Activated T-helper 17 cell treated with anti-CD3 and anti-CD28 coated beads, Interleukin-2, amount 50 U/mL, for 72 hours (primary cell): Measurements from ENCODE around the gene ST8SIA1. TPM values are rescaled to one million over a fixed set of nuclear protein-coding genes. Genes with fewer than 3 reads are reported as not detected.

Experiments used
- ATAC-seq: fragments of 150-1000 bp; cut with Tn5 transposase; replicated peaks from 2 replicates; pipeline ENCODE4 v1.10.0; 2021; ENCODE audit warnings: mild to moderate bottlenecking, moderate library complexity
- H3K27ac Mint-ChIP-seq: one replicate; pipeline ENCODE4 v1.8.0; 2022; ENCODE audit warnings: mixed read lengths
- H3K27me3 Mint-ChIP-seq: one replicate; pipeline ENCODE4 v1.8.0; 2022; ENCODE audit warnings: mixed read lengths
- H3K36me3 Mint-ChIP-seq: one replicate; pipeline ENCODE4 v1.8.0; 2022; ENCODE audit warnings: low read depth, mild to moderate bottlenecking, mixed read lengths
- H3K4me1 Mint-ChIP-seq: one replicate; pipeline ENCODE4 v1.8.0; 2022; ENCODE audit warnings: mixed read lengths
- H3K4me3 Mint-ChIP-seq: one replicate; pipeline ENCODE4 v1.8.0; 2022; ENCODE audit warnings: mild to moderate bottlenecking, mixed read lengths
- H3K9me3 Mint-ChIP-seq: one replicate; pipeline ENCODE4 v1.8.0; 2022; ENCODE audit warnings: mixed read lengths
- total RNA-seq, 2 donors: library from RNA; stranded (reverse); gene quantifications; one replicate each; pipeline ENCODE4 v1.2.3, GENCODE V29; 2022

ST8SIA1 gene
- total RNA-seq, 2 donors from 2014 or later = 2.5 to 3.6 TPM

- no peak overlapping the region for H3K4me3 Mint-ChIP-seq
- no peaks in the 10 kb centered on the region for H3K4me1 Mint-ChIP-seq
- ATAC-seq = no peak
- no peaks in the 10 kb centered on the region for H3K27me3 Mint-ChIP-seq
- no peaks in the 10 kb centered on the region for H3K9me3 Mint-ChIP-seq
- H3K36me3 Mint-ChIP-seq = no peaks in the 10 kb centered on the region
- no peak overlapping the region for H3K27ac Mint-ChIP-seq
These were observed 79.4 kb downstream of the ST8SIA1 start for GRCh38 chr12:22255097-22255496.

GRCh38 chr12:22254478-22254877 is 80.0 kb downstream of the ST8SIA1 start:
- Mint-ChIP-seq H3K9me3 (no peaks in the 10 kb centered on the region), H3K36me3 (no peaks in the 10 kb centered on the region), H3K27ac (no peak overlapping the region), H3K27me3 (no peaks in the 10 kb centered on the region), H3K4me3 (no peak overlapping the region), H3K4me1 (no peaks in the 10 kb centered on the region)
- ATAC-seq = no peak

- Mint-ChIP-seq H3K9me3 (no peaks in the 10 kb centered on the region), H3K36me3 (peaks cover 6% of the 10 kb centered on the region), H3K27ac (no peak overlapping the region), H3K4me1 (no peaks in the 10 kb centered on the region), H3K27me3 (no peaks in the 10 kb centered on the region), H3K4me3 (no peak overlapping the region)
- no peak for ATAC-seq
These were observed 82.5 kb downstream of the ST8SIA1 start for GRCh38 chr12:22252057-22252456.

GRCh38 chr12:22250762-22251161 is 83.7 kb downstream of the ST8SIA1 start:
- H3K4me1 Mint-ChIP-seq = no peaks in the 10 kb centered on the region
- H3K27ac Mint-ChIP-seq = no peak overlapping the region
- ATAC-seq = no peak
- H3K4me3 Mint-ChIP-seq = no peak overlapping the region
- H3K36me3 Mint-ChIP-seq = peaks cover 7% of the 10 kb centered on the region
- no peaks in the 10 kb centered on the region for H3K9me3 Mint-ChIP-seq
- H3K27me3 Mint-ChIP-seq = no peaks in the 10 kb centered on the region

- H3K9me3 Mint-ChIP-seq = no peaks in the 10 kb centered on the region
- H3K27ac Mint-ChIP-seq = no peak overlapping the region
- H3K4me3 Mint-ChIP-seq = no peak overlapping the region
- no peak for ATAC-seq
- H3K4me1 Mint-ChIP-seq = no peaks in the 10 kb centered on the region
- no peaks in the 10 kb centered on the region for H3K27me3 Mint-ChIP-seq
- peaks cover 18% of the 10 kb centered on the region for H3K36me3 Mint-ChIP-seq
These were observed 85.9 kb downstream of the ST8SIA1 start for GRCh38 chr12:22248571-22249115.

GRCh38 chr12:22248121-22248520 is 86.4 kb downstream of the ST8SIA1 start:
- Mint-ChIP-seq H3K9me3 (no peaks in the 10 kb centered on the region), H3K36me3 (peaks cover 18% of the 10 kb centered on the region), H3K27me3 (no peaks in the 10 kb centered on the region), H3K27ac (no peak overlapping the region), H3K4me3 (no peak overlapping the region), H3K4me1 (no peaks in the 10 kb centered on the region)
- no peak for ATAC-seq

GRCh38 chr12:22246217-22246846 is 88.2 kb downstream of the ST8SIA1 start:
- H3K9me3 Mint-ChIP-seq = no peaks in the 10 kb centered on the region
- no peak overlapping the region for H3K27ac Mint-ChIP-seq
- H3K27me3 Mint-ChIP-seq = no peaks in the 10 kb centered on the region
- no peak for ATAC-seq
- H3K4me3 Mint-ChIP-seq = no peak overlapping the region
- no peaks in the 10 kb centered on the region for H3K4me1 Mint-ChIP-seq
- peaks cover 18% of the 10 kb centered on the region for H3K36me3 Mint-ChIP-seq

- H3K27me3 Mint-ChIP-seq = no peaks in the 10 kb centered on the region
- no peak for ATAC-seq
- no peak overlapping the region for H3K27ac Mint-ChIP-seq
- H3K9me3 Mint-ChIP-seq = peaks cover 4% of the 10 kb centered on the region
- no peak overlapping the region for H3K4me3 Mint-ChIP-seq
- peaks cover 12% of the 10 kb centered on the region for H3K36me3 Mint-ChIP-seq
- H3K4me1 Mint-ChIP-seq = no peaks in the 10 kb centered on the region
These were observed 91.8 kb downstream of the ST8SIA1 start for GRCh38 chr12:22242726-22243125.

GRCh38 chr12:22238211-22238610 is 96.3 kb downstream of the ST8SIA1 start:
- Mint-ChIP-seq H3K4me1 (no peaks in the 10 kb centered on the region), H3K27me3 (no peaks in the 10 kb centered on the region), H3K36me3 (no peaks in the 10 kb centered on the region), H3K27ac (no peak overlapping the region), H3K4me3 (no peak overlapping the region), H3K9me3 (peaks cover 4% of the 10 kb centered on the region)
- ATAC-seq = no peak

- no peaks in the 10 kb centered on the region for H3K4me1 Mint-ChIP-seq
- no peaks in the 10 kb centered on the region for H3K36me3 Mint-ChIP-seq
- no peaks in the 10 kb centered on the region for H3K27me3 Mint-ChIP-seq
- no peak overlapping the region for H3K4me3 Mint-ChIP-seq
- H3K9me3 Mint-ChIP-seq = peaks cover 4% of the 10 kb centered on the region
- ATAC-seq = no peak
- H3K27ac Mint-ChIP-seq = no peak overlapping the region
These were observed 99.9 kb downstream of the ST8SIA1 start for GRCh38 chr12:22234561-22234960.

- Mint-ChIP-seq H3K27me3 (no peaks in the 10 kb centered on the region), H3K36me3 (no peaks in the 10 kb centered on the region), H3K27ac (no peak overlapping the region), H3K4me3 (no peak overlapping the region), H3K4me1 (peaks cover 8% of the 10 kb centered on the region), H3K9me3 (no peaks in the 10 kb centered on the region)
- no peak for ATAC-seq
These were observed 102.7 kb downstream of the ST8SIA1 start for GRCh38 chr12:22231836-22232235.

- no peak overlapping the region for H3K4me3 Mint-ChIP-seq
- no peaks in the 10 kb centered on the region for H3K27me3 Mint-ChIP-seq
- ATAC-seq = no peak
- H3K4me1 Mint-ChIP-seq = peaks cover 8% of the 10 kb centered on the region
- no peak overlapping the region for H3K27ac Mint-ChIP-seq
- no peaks in the 10 kb centered on the region for H3K9me3 Mint-ChIP-seq
- H3K36me3 Mint-ChIP-seq = no peaks in the 10 kb centered on the region
These were observed 103.4 kb downstream of the ST8SIA1 start for GRCh38 chr12:22231078-22231477.

GRCh38 chr12:22230280-22230794 is 104.2 kb downstream of the ST8SIA1 start:
- Mint-ChIP-seq H3K27ac (no peak overlapping the region), H3K36me3 (no peaks in the 10 kb centered on the region), H3K4me1 (peaks cover 8% of the 10 kb centered on the region), H3K4me3 (no peak overlapping the region), H3K27me3 (no peaks in the 10 kb centered on the region), H3K9me3 (no peaks in the 10 kb centered on the region)
- no peak for ATAC-seq

GRCh38 chr12:22229652-22230279 is 104.7 kb downstream of the ST8SIA1 start:
- H3K36me3 Mint-ChIP-seq = no peaks in the 10 kb centered on the region
- no peak for ATAC-seq
- no peak overlapping the region for H3K27ac Mint-ChIP-seq
- H3K27me3 Mint-ChIP-seq = no peaks in the 10 kb centered on the region
- H3K4me3 Mint-ChIP-seq = no peak overlapping the region
- H3K9me3 Mint-ChIP-seq = no peaks in the 10 kb centered on the region
- H3K4me1 Mint-ChIP-seq = peaks cover 8% of the 10 kb centered on the region
